Sigmoid colon (tissue), 7 donors: ENCODE results near the gene SGSM1. TPM values are rescaled to one million over a fixed set of nuclear protein-coding genes. Genes with fewer than 3 reads are reported as not detected.

Source experiments
- DNase-seq: peaks from one replicate; pipeline ENCODE4 v3.0.0-alpha.2; 2019
- H3K27ac ChIP-seq, 4 donors: fragments of 200-600 bp; sonication (generic); one replicate each; pipeline ENCODE4 v1.5.1; 2016 to 2019; ENCODE audit warnings: mild to moderate bottlenecking in 1 of 4
- H3K27me3 ChIP-seq, 3 donors: fragments of 200-600 bp; sonication (generic); one replicate each; pipeline ENCODE4 v1.5.1; 2019; ENCODE audit warnings: mild to moderate bottlenecking in 1 of 3
- H3K36me3 ChIP-seq, 4 donors: fragments of 200-600 bp; sonication (generic); one replicate each; pipeline ENCODE4 v1.5.1; 2016 to 2019
- H3K4me1 ChIP-seq, 4 donors: fragments of 200-600 bp; sonication (generic); one replicate each; pipeline ENCODE4 v1.5.1; 2017 to 2019
- H3K4me3 ChIP-seq, 4 donors: fragments of 200-600 bp; sonication (generic); one replicate each; pipeline ENCODE4 v1.5.1; 2017 to 2019; ENCODE audit warnings: mild to moderate bottlenecking in 2 of 4, moderate library complexity in 1 of 4
- H3K9me3 ChIP-seq, 4 donors: fragments of 200-600 bp in 3 of 4; sonication (generic) in 3 of 4; one replicate each; pipeline versions ENCODE4 v1.5.1 to v1.6.1; 2013 to 2019
- EP300 ChIP-seq, 4 donors: sonication (generic); formaldehyde crosslinking; IDR thresholded peaks; one replicate each; pipeline ENCODE4 v1.6.1; 2017; ENCODE audit warnings: antibody characterized with exemption in 4 of 4
- POLR2A ChIP-seq, 2 donors: fragments of 450-650 bp; IDR thresholded peaks; one replicate each; pipeline ENCODE4 v1.6.1; 2016; ENCODE audit warnings: antibody characterized with exemption in 2 of 2, mild to moderate bottlenecking in 2 of 2, moderate library complexity in 2 of 2
- POLR2AphosphoS5 ChIP-seq, 4 donors: sonication (generic); formaldehyde crosslinking; IDR thresholded peaks; one replicate each; pipeline ENCODE4 v1.6.1; 2017; ENCODE audit warnings: antibody characterized with exemption in 4 of 4
- WGBS, 2 donors: extraction: QIAGEN DNeasy Blood & Tissue Kit; methylation state at CpG; one replicate each; pipeline ENCODE4 v1.1.7; 2013; 5-methylcytosine and 5-hydroxymethylcytosine counted together
- intact Hi-C: fragments of 100-400 bp; cut with DNase I; formaldehyde crosslinking; loops from one replicate; pipeline ENCODE4 v1.15.1; 2023
- polyA plus RNA-seq, 3 donors: library from polyadenylated mRNA; stranded (reverse); fragments of 200-250 nt; gene quantifications; one replicate each; pipeline ENCODE4 v1.2.3, GENCODE V29; 2013
- total RNA-seq, 4 donors: library from RNA; depleted of rRNA; stranded (reverse); fragments of >200 nt; gene quantifications; one replicate each; pipeline ENCODE4 v1.1.0, GENCODE V29; 2016
- TF ChIP-seq, protein P1 (sequence below), 4 experiments: fragments of 450-650 bp in 3 of 4; fragments of 200-600 bp in 1 of 4; IDR thresholded peaks; one replicate each; pipeline ENCODE4 v1.5.1; 2016 to 2019; ENCODE audit warnings: antibody characterized with exemption in 4 of 4, mild to moderate bottlenecking in 3 of 4, moderate library complexity in 2 of 4
- donor health status: healthy with polysubstance abuse.
- donor health status: Bipolar disorder and iron deficiency.
- donor health status: healthy.

Gene SGSM1
- total and polyA plus RNA-seq, 7 donors = 0.46 to 3.6 (median 2.3) TPM

DNA sequence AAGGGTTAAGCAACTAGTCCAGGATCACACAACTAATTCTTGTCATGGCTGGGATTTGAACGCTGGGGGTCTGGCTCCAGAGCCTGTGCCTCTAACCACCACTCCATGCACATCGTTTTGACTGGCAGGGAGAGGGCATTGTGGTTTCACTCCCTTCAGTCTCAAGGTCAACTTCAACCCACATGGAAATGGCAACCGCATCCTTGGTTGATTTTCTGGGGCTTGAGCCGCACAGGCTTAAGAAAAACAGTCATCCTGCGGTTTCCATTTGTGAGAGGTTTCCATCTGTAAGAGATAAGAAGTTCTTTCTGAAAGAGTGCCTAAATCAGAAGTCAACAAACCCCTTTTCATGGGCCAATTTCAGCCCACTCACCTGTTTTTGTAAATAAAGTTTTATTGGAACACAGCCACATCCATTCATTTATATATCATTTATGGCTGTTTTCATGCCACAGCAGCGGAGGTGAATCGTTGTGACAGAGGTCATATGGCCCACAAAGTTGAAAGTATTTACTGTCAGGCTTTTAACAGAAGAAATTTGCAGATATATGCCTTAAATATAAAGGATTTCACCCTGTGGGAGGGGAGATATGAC, 65.7 kb downstream of the SGSM1 start:
- H3K4me1 ChIP-seq = no peaks in the 10 kb centered on the region
- DNase-seq = no peak
- no peak overlapping the region for H3K27ac ChIP-seq
- no peak overlapping the region for H3K4me3 ChIP-seq
- no peaks in the 10 kb centered on the region for H3K27me3 ChIP-seq
- H3K9me3 ChIP-seq = no peaks in the 10 kb centered on the region
- peaks cover 0 to 5% (median 0%) of the 10 kb centered on the region in 4 donors for H3K36me3 ChIP-seq
- TF ChIP-seq EP300 (IDR thresholded peaks at IDR 0.05) (no peak), POLR2A (IDR thresholded peaks at IDR 0.05) (no peak), POLR2AphosphoS5 (IDR thresholded peaks at IDR 0.05) (no peak)
- TF ChIP-seq, protein P1, sequence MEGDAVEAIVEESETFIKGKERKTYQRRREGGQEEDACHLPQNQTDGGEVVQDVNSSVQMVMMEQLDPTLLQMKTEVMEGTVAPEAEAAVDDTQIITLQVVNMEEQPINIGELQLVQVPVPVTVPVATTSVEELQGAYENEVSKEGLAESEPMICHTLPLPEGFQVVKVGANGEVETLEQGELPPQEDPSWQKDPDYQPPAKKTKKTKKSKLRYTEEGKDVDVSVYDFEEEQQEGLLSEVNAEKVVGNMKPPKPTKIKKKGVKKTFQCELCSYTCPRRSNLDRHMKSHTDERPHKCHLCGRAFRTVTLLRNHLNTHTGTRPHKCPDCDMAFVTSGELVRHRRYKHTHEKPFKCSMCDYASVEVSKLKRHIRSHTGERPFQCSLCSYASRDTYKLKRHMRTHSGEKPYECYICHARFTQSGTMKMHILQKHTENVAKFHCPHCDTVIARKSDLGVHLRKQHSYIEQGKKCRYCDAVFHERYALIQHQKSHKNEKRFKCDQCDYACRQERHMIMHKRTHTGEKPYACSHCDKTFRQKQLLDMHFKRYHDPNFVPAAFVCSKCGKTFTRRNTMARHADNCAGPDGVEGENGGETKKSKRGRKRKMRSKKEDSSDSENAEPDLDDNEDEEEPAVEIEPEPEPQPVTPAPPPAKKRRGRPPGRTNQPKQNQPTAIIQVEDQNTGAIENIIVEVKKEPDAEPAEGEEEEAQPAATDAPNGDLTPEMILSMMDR (IDR thresholded peaks at IDR 0.05) = no peak
- intact Hi-C loops = no loop called here
- WGBS, 2 donors = 77 to 81% methylated on average over 7 of the region's 7 CpGs

DNA sequence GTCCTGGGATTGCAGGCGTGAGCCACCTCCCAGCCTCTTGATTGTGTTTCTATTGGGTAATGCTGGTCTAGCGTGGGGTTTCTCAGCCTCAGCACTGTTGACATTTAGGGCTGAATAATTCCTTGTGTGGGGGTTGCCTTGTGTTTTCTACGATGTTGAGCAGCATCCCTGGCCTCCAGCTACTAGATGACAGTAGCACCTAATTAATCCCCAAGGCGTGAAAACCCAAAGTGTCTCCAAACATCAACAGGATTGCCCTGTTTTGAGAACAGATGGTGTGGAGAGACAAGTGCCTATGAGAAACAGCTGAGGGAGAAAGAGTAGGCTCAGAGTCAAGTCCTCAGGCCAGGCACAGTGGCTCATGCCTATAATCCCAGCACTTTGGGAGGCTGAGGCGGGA, 67.2 kb downstream of the SGSM1 start:
- intact Hi-C loops = no loop called here
- Histone ChIP-seq H3K4me3 (no peak overlapping the region), H3K27ac (no peak overlapping the region), H3K36me3 (peaks cover 0 to 9% (median 0%) of the 10 kb centered on the region in 4 donors), H3K9me3 (no peaks in the 10 kb centered on the region), H3K4me1 (no peaks in the 10 kb centered on the region), H3K27me3 (no peaks in the 10 kb centered on the region)
- 67 to 79% methylated on average over 5 of the region's 5 CpGs for WGBS, 2 donors
- TF ChIP-seq EP300 (IDR thresholded peaks at IDR 0.05) (no peak), POLR2A (IDR thresholded peaks at IDR 0.05) (no peak), POLR2AphosphoS5 (IDR thresholded peaks at IDR 0.05) (no peak)
- TF ChIP-seq, protein P1 (IDR thresholded peaks at IDR 0.05) = no peak
- no peak for DNase-seq

GRCh38 chr22:24875862-24876506, 70.0 kb downstream of the SGSM1 start:
- no peaks in the 10 kb centered on the region for H3K4me1 ChIP-seq
- WGBS, 2 donors = 69 to 78% methylated on average over 4 of the region's 4 CpGs
- H3K27ac ChIP-seq = no peak overlapping the region
- no peak overlapping the region for H3K4me3 ChIP-seq
- intact Hi-C loops = no loop called here
- H3K27me3 ChIP-seq = no peaks in the 10 kb centered on the region
- TF ChIP-seq EP300 (IDR thresholded peaks at IDR 0.05) (no peak), POLR2AphosphoS5 (IDR thresholded peaks at IDR 0.05) (no peak), POLR2A (IDR thresholded peaks at IDR 0.05) (no peak)
- TF ChIP-seq, protein P1 (IDR thresholded peaks at IDR 0.05) = no peak
- peaks cover 0 to 18% (median 0%) of the 10 kb centered on the region in 4 donors for H3K36me3 ChIP-seq
- H3K9me3 ChIP-seq = no peaks in the 10 kb centered on the region
- no peak for DNase-seq

DNA sequence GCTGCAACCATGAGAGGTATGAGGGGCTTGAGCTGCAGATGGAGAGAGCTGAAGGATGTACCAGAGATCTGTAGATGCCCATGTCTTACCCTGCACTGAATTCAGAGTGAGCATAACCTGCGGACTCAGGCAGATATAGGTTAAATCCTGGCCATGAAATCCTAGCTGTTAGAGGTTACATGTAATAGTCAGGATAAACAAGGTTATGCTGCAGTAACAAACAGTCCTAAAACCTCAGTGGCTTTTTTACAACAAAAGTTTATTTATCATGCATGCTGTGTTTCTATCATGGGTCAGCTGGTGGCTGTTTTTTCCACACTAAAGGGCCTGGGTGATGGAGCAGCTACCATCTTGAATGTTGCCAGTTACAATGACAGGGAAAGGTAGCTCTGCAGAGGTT, 70.7 kb downstream of the SGSM1 start:
- H3K9me3 ChIP-seq = no peaks in the 10 kb centered on the region
- TF ChIP-seq EP300 (IDR thresholded peaks at IDR 0.05) (no peak), POLR2AphosphoS5 (IDR thresholded peaks at IDR 0.05) (no peak), POLR2A (IDR thresholded peaks at IDR 0.05) (no peak)
- TF ChIP-seq, protein P1 (IDR thresholded peaks at IDR 0.05) = no peak
- no peaks in the 10 kb centered on the region for H3K4me1 ChIP-seq
- DNase-seq = no peak
- no peaks in the 10 kb centered on the region for H3K27me3 ChIP-seq
- no peak overlapping the region for H3K4me3 ChIP-seq
- no peak overlapping the region for H3K27ac ChIP-seq
- intact Hi-C loops = no loop called here
- WGBS, 2 donors = 95 to 97% methylated on average over 1 of the region's 1 CpG
- peaks cover 0 to 18% (median 0%) of the 10 kb centered on the region in 4 donors for H3K36me3 ChIP-seq
